GM19452 (cell line): ENCODE measurements around the gene FAM200B.
"Not testable (repeated sequence)": the region's sequence is repeated elsewhere in the genome, so short reads cannot be mapped to it uniquely, and the experiment has no call there.

Source experiments
- ATAC-seq: cut with Tn5 transposase; IDR thresholded peaks from one replicate; pipeline ENCODE4 v1.9.1; 2021; ENCODE audit not compliant: unreplicated experiment

Gene FAM200B

GRCh38 chr4:15733061-15733460 lies 51.4 kb downstream of the FAM200B start:
- not testable (repeated sequence) for ATAC-seq

- no peak for ATAC-seq
Measured at GRCh38 chr4:15735536-15735935, 53.9 kb downstream of the FAM200B start.

GRCh38 chr4:15736514-15737050 lies 55.0 kb downstream of the FAM200B start:
- ATAC-seq, result no peak

GRCh38 chr4:15737255-15737654 lies 55.6 kb downstream of the FAM200B start:
- ATAC-seq, result no peak

GRCh38 chr4:15738877-15739276 lies 57.2 kb downstream of the FAM200B start:
- no peak for ATAC-seq
